ENCODE data around the gene RAB7A. TPM values are rescaled to one million over a fixed set of nuclear protein-coding genes. Genes with fewer than 3 reads are reported as not detected.
A peak's percentile ranks its signal among the peaks of the same experiment; 100 is the strongest.

RAB7A gene
- total and polyA plus RNA-seq, 2 of the 8 experiments (the other 6 are each of a cell fraction or from before 2014, with no cell fraction given) = 179 to 195 TPM

DNA sequence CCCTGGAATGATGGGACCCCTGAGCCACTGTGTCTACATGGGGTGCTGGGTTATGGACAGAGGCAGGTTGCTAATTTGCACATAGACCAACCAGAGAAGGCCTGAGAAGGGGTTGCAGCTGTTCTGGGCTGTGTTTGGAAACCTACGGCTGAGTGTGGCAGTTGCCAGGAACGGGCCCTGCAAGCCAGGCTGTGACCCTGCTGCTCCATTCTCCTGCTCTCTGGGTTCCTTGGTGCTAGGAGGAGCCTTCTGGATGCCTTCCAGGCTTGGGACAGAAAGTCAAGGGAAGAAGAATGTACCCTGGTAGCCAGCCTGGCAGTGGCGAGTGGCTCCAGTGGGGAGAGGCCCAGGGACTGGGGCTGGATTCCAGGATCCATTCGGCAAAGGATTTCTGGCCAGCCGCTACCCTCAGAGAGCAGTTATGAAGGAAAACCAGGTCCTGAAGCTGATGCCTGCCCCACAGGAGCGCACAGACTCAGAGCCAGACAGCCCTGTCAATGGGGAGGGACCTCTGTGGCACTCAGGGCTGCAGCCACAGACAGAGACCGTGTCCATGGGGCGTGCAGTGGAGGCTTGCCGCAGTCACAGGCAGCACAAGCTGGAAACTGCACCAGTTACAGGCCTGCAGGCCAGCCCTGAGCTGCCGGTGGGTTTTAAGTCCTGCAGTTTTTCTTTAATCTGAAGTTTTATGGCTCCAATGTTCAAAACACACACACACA is 98.3 kb downstream of the RAB7A start:
- Histone ChIP-seq H2AK5ac (ENCODE audit: low read depth, low read length) (no peak overlapping the region), H3K4me1 (replicated peaks in 1 of 4; ENCODE audit: control insufficient read depth in 3 of 4, insufficient read depth in 4 of 4, low read length in 3 of 4) (no peaks in the 10 kb centered on the region), H3K4me2 (ENCODE audit: insufficient read depth in 1 of 2, low read depth in 2 of 2, low read length in 2 of 2) (no peak overlapping the region), H4K20me1 (replicated peaks in 1 of 2; ENCODE audit: control insufficient read depth in 1 of 2, insufficient read depth in 2 of 2, low read length in 2 of 2) (peaks cover 0 to 2% of the 10 kb centered on the region in 2 experiments), H3K9ac (replicated peaks in 1 of 4; ENCODE audit: extremely low read depth in 1 of 4, low read depth in 3 of 4, low read length in 3 of 4) (no peak overlapping the region), H2AFZ (ENCODE audit: low read length) (no peak overlapping the region), H3K14ac (ENCODE audit: insufficient read length) (no peak overlapping the region), H2BK5ac (ENCODE audit: low read depth, low read length) (no peak overlapping the region), H4K91ac (replicated peaks; ENCODE audit: insufficient read length, low read length) (no peak overlapping the region), H4K8ac (ENCODE audit: extremely low read depth, insufficient read depth, low read length) (no peak overlapping the region), H2BK20ac (ENCODE audit: low read length) (no peak overlapping the region), H3K79me1 (ENCODE audit: low read depth, low read length) (no peaks in the 10 kb centered on the region), H3K36me3 (ENCODE audit: control insufficient read depth in 2 of 4, insufficient read depth in 4 of 4, low read length in 3 of 4) (peaks cover 0 to 6% (median 1%) of the 10 kb centered on the region in 4 experiments; a peak in 3 of 8 replicates), H3K18ac (ENCODE audit: extremely low read depth, low read length) (no peak overlapping the region), H4K5ac (ENCODE audit: insufficient read length, low read depth, low read length) (no peak overlapping the region), H3K23me2 (ENCODE audit: low read depth, low read length) (no peaks in the 10 kb centered on the region), H3K56ac (replicated peaks; ENCODE audit: insufficient read length, low read depth, low read length) (no peak overlapping the region), H2BK15ac (ENCODE audit: low read length) (no peak overlapping the region), H3K23ac (ENCODE audit: insufficient read length) (no peak overlapping the region), H3K27me3 (replicated peaks in 1 of 4; ENCODE audit: control insufficient read depth in 3 of 4, extremely low read depth in 1 of 4, insufficient read depth in 3 of 4, low read length in 3 of 4) (no peaks in the 10 kb centered on the region), H3K79me2 (ENCODE audit: control insufficient read depth in 1 of 2, insufficient read depth in 2 of 2, low read length in 2 of 2) (no peaks in the 10 kb centered on the region; a peak in 1 of 4 replicates), H3K4ac (replicated peaks; ENCODE audit: insufficient read length, low read depth, low read length) (peak overlapping the region; percentile 69), H3K4me3 (ENCODE audit: extremely low read depth in 1 of 4, insufficient read depth in 2 of 4, low read depth in 3 of 4, low read length in 4 of 4) (no peak overlapping the region), H2BK12ac (ENCODE audit: low read depth, low read length) (no peak overlapping the region), H2BK120ac (replicated peaks; ENCODE audit: low read depth, low read length) (no peak overlapping the region), H3K27ac (ENCODE audit: low read depth, low read length) (no peak overlapping the region), H3K9me3 (ENCODE audit: insufficient read depth in 2 of 2, low read depth in 1 of 2, low read length in 1 of 2) (no peaks in the 10 kb centered on the region)
- FAIRE-seq (no peak), DNase-seq (ENCODE audit: low read depth in 1 of 2, low spot score in 2 of 2) (no peak)
- TF ChIP-seq KDM5A (IDR thresholded peaks at IDR 0.05; ENCODE audit: low read length) (no peak), GTF2F1 (IDR thresholded peaks at IDR 0.05; ENCODE audit: borderline replicate concordance, low read depth, low read length) (no peak), RAD21 (IDR thresholded peaks at IDR 0.05 in 1 of 2, conservative IDR thresholded peaks at IDR 0.05 in 1 of 2; ENCODE audit: low read depth in 2 of 2, low read length in 2 of 2) (no peak), POLR2AphosphoS5 (IDR thresholded peaks at IDR 0.05; ENCODE audit: low read depth, low read length) (peak; percentile 32; the same call in 1 of the 2 replicates), TBP (IDR thresholded peaks at IDR 0.05; ENCODE audit: low read depth, low read length) (no peak)
- ChIA-PET POLR2A (ENCODE audit: partially characterized antibody) (interaction anchor here (1.3 to 1.6 kb wide), 4 partner anchors 9 to 144 kb away, joined by 3 to 4 read pairs (median 4); partner anchors contain the start of gene ACAD9), CTCF (ENCODE audit: partially characterized antibody) (interaction anchor here (0.6 to 1.4 kb wide), 5 partner anchors 13 to 196 kb away, joined by 3 read pairs; no protein-coding TSS in a partner anchor)
- WGBS, 2 experiments (ENCODE audit: extremely low coverage in 1 of 2, insufficient coverage in 1 of 2, insufficient read length in 1 of 2, insufficient replicate concordance in 2 of 2, low coverage in 1 of 2, low lambda C conversion rate in 2 of 2, missing lambda C conversion rate in 1 of 2) = 96% methylated on average over 10 of the region's 10 CpGs; no CpG with 5 or more reads in 1 of the 2 experiments

All from H1 (cell line).